ENCODE results near the gene P2RX4.
"Not testable (repeated sequence)": the region's sequence is repeated elsewhere in the genome, so short reads cannot be mapped to it uniquely, and the experiment has no call there.

Gene P2RX4

DNA sequence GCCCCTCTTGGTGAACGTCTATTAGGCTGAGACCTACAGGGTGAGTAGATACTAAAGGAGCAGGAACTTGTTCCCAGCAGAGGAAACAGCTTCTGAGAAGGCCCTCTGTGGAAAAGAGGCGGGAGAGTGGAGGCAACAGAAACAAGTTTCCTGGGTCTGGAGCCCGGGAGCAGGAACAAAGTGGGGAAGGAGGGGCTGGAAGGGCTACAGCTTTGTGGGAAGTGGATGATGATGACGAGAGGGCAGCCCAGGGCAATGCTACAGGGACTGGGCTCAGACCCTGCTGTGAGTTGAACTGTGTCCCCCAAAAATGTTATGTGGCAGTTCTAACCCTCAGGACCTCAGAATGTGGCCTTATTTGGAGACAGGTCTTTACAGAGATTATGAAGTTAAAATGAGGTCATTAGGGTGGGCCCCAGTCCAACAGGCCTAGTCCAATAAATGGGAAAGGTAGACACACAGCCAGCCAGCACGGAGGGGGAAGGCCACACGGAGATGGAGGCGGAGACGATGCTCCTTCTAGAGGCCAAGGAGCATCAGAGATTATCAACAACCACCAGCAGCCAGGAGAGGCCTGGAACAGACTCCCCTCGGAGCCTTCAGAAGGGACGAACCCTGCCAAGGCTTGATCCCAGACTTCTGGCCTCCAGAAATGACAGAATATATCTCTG, 72.3 kb downstream of the P2RX4 start:
- in situ Hi-C loops (cut with HindIII; ENCODE audit: low pct_unique_long_range_greater_than_20kb, low sequenced_read_pairs): no loop called here
- TF ChIP-seq JUND (IDR thresholded peaks at IDR 0.05; ENCODE audit: low read depth): no peak
- no peak for DNase-seq (ENCODE audit: low read depth in 1 of 2, low spot score in 1 of 2)

DNA sequence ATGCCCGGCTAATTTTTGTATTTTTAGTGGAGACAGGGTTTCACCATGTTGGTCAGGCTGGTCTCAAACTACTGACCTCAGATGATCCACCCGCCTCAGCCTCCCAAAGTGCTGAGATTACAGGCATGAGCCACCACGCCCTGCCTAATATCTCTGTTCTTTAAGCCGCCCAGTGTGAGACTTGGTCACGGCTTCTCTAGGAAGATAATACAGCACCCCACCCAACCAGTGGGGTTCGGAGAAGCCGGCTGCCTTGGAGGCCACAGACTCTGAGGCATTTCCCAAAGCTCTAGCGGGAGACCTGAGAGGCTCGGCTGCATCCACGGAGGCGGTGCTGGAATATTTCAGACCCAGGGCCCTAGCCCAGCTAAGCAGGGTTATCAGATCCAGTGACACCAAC, 73.0 kb downstream of the P2RX4 start:
- DNase-seq (ENCODE audit: low read depth in 1 of 2, low spot score in 1 of 2); in situ Hi-C loops (cut with HindIII; ENCODE audit: low pct_unique_long_range_greater_than_20kb, low sequenced_read_pairs): not testable (repeated sequence)

DNA sequence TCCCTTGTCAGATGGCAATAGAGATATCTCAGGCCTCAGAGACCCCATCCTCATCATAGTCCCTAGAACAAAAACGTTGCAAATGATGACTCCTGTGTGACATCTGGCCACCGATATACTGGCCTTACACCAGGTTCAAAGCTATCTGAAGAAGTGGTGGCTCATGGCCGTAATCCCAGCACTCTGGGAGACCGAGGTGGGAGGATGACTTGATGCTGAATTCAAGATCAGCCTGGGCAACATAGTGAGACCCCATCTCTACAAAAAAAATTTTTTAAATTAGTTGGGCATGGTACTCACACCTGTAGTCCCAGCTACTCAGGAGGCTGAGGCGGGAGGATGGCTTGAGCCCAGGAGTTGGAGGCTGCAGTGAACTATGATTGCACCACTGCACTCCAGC, 73.5 kb downstream of the P2RX4 start:
- no peak for TF ChIP-seq JUND (IDR thresholded peaks at IDR 0.05; ENCODE audit: low read depth)
- in situ Hi-C loops (cut with HindIII; ENCODE audit: low pct_unique_long_range_greater_than_20kb, low sequenced_read_pairs): no loop called here
- DNase-seq (ENCODE audit: low read depth in 1 of 2, low spot score in 1 of 2): no peak

Measured in T47D (cell line).